HG03097 (cell line): ENCODE data around the gene BTBD1.

Experiments
- ATAC-seq: cut with Tn5 transposase; IDR thresholded peaks from one replicate; pipeline ENCODE4 v1.9.1; 2021; ENCODE audit not compliant: unreplicated experiment, low FRiP score

Gene BTBD1

DNA sequence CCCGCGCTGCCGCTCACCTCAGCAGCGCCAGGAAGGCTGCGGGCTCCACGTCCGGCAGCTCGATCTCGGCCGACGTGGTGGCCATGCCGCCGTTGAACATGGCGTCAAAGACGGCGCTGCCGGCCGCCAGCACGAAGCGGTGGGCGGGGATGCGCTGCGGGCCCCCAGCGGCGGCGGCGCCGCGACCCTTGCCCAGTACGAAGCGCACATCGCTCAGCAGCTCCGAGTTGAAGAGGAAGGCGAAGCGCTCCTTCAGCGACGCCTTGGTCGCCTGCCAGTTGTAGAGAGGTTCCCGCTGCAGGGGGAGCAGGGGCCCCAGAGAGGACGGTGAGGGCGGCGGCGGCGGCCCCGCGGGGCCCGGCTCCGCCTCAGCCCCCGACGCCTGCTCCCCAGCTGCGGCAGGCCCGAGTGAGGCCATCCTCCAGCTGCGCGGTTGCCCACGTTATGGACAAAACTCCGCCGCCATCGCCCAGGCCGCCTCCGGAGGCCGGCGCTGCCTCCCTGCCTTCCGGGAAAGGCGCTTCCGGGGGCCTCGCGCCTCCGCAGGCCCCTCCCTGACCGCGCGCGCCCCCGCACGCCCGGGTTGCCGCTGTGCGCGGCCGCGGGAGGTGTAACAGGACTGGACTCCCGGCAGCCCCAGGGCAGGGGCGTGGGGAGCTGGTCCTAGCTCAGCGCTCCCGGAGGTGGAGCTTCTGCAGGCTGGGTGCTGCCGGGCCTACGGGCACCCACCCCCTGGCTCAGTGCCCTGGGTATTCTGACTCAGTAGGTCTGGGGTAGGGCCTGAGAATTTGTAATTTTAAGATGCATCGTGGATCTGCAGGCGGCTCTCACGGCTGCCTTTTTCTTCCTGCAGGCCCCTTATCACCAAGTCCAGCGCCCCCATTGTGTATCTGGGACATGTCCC is at the start of gene BTBD1:
Gene BTBD1 (minus strand): TSS at position 519 of the 904 bp plus-strand sequence. CDS start 101 bp downstream, at position 418.
- ATAC-seq, result peak; percentile 83

DNA sequence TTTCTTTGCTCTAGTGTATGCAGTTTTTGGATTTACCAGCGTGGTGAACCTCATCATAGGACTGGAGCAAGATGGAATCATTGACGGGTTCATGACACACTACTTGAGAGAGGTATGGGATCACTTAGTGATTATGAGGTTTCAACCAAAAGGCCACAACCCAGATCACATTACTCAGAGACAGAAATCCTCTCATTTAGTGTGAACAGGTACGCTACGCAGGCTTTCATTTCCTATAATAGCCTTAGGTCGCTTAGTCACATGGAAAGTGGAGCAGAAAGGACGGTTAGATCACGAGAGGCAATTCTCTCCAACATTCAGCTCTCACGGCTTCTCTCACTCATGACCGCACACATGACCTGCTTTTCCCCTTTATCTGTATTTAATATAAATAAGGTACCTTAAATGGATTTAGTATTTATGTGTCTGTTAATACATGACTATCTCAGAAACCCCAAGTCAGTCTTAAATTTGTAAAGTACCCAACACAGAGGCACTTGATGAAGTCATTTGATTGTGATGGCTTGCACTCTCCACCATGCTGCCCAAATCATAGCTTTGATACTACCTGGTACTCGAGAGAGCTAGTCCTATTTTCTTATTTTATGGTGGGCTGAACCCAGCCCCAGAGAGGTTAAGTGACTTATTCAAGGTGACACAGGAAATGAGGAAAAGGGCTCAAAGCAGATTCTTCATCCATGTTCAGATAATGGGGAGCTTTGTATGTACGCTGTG is 48.9 kb upstream of the BTBD1 start:
- peak; percentile 62 for ATAC-seq

- no peak for ATAC-seq
Measured at GRCh38 chr15:83115410-83115809, 48.4 kb upstream of the BTBD1 start.

DNA sequence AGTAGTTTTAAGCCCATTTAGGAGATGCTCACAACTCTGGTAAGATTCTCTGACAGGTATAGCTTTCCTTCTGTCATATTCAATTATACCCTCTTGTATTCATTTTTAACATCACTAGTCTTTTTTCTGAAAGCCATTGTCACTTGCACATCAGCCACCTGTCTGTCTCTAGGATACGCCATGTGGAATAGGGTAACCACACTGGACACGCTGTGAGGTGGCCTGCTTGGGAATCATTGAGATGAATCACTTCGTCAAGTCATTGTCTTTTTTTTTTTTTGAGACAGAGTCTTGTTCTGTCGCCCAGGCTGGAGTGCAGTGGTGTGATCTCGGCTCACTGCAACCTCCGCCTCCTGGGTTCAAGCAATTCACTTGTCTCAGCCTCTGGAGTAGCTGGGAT is 47.8 kb upstream of the BTBD1 start:
- ATAC-seq, result no peak

GRCh38 chr15:83113881-83114674 is 47.0 kb upstream of the BTBD1 start:
- no peak for ATAC-seq

GRCh38 chr15:83112956-83113299 is 45.9 kb upstream of the BTBD1 start:
- ATAC-seq, result no peak

DNA sequence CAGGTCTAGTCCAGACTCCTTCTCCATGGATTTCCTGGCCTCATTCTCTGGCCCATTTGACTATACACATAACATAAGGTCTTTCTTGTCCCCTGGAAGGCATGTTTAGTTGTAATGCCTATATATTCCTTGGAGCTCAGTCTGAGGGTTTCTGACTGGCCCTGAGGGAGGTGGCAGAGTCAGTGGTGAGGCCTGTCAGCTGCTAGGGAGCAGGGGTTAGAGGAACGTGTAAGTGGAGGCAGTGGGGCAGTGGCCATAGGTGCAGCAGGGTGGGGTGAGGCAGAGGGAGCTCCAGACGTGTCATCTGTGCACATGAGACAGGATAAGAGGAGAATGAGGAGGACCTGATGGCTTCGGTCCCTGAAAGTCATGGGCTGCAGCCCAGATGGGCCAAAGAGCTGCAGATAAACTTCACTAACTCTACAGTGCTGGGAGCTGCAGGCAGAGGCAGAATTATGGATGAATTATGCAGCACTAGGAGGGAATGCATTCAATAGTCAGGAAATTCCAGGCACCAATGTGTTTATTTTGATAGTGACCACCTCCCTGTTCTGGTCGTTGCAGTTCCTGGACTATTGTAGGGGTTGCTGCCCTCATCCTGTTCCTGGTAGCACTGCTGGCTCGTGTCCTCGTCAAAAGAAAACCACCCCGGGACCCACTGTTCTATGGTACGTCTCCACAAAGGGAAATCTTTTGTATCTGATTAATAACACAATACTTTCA is 45.3 kb upstream of the BTBD1 start:
- no peak for ATAC-seq

DNA sequence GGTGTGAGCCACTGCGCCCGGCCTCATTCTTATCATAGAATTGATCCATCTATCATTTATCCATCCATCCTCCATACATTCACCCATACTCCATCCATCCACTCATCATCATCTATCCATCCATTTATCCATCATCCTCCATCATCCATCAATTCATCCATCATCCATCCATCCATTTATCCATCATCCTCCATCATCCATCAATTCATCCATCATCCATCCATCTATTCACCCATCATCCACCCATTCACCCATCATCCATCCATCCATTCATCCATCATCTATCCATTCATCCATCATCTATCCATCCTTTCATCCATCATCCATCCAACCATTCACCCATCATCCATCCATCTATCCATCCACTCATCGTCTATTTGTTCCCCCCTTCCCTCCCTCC is 44.1 kb upstream of the BTBD1 start:
- no peak for ATAC-seq

GRCh38 chr15:83110381-83110780 is 43.3 kb upstream of the BTBD1 start:
- ATAC-seq, result no peak

DNA sequence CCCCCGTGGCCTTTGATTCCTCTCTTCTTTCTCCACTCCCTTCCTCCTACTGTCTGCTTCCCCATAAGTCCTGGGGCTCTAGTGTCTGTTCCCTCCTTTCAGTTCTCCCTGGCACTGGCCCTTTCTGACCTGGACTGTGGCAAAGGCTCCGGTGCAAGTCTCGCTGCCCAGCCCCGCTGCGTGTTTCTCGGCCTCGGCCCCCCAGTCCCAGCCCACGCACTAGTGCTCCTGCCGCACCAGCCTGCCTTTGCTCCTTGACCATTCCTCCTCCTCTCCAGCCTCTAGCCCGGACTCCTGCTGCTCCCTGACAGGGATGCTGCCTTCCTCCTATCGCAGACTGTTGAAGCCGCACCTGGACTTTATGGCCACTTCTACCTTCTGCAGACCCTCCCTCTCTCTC is 42.5 kb upstream of the BTBD1 start:
- no peak for ATAC-seq

- ATAC-seq, result no peak
Measured at GRCh38 chr15:83108266-83109219, 41.5 kb upstream of the BTBD1 start.

DNA sequence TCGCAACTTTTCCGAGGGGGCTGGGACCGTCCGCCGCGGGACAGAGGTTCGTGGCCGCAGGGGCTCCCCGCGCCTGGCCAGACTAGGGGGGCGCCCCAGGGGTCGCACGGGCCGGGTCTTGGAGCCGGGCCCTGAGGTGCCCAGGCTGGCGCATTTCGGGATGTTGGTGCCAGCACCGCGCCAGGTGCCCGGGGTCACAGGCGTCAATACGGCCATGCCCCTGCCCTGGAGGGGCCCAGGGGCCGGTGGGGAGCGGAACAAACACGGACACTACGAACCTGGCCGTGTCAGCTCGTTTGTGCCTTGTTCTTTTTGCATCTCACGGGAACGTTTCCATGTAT is 40.8 kb upstream of the BTBD1 start:
- no peak for ATAC-seq

DNA sequence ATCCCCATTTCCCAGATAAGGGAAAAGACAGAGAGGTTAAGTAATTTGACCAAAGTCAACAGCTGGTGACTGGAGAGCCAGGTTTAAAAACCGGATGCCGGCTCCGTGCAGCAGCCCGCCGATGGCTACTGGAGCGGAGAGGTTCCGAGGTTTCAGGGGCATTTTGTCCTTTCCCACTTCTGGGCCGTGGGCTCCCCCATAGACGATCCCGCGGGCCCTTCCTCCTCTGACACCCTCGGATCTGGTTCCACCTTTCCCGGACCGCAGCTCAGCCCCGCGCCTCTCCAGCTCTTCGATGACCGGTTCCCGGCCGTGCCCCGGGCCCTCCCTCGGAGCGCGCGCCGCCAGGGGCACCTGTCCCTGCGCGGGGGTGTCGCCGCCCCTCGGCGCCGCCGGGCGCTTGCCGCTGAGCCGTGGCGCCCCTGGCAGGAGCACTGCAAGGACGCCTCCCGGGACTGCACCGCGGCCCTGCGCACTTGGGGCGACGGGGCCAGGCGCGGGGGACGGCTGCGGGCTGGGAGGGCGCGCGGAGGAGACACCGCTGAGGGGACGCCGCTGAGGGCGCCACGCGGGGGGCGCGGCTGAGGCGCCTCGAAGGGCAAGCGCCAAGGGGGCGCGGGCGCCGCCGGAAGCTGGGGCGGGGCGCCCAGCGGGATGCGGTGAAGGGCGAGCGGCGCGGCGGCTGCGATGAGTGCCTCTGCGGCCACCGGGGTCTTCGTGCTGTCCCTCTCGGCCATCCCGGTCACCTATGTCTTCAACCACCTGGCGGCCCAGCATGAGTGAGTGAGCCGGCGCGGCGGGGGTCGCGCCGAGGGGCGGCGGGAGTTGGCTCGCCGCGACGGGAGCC is 40.2 kb upstream of the BTBD1 start, which contains the start of gene TM6SF1:
Gene TM6SF1 (plus strand): TSS at position 652 of the 847 bp plus-strand sequence. CDS start 36 bp downstream, at position 688.
- peak; percentile 50 for ATAC-seq

DNA sequence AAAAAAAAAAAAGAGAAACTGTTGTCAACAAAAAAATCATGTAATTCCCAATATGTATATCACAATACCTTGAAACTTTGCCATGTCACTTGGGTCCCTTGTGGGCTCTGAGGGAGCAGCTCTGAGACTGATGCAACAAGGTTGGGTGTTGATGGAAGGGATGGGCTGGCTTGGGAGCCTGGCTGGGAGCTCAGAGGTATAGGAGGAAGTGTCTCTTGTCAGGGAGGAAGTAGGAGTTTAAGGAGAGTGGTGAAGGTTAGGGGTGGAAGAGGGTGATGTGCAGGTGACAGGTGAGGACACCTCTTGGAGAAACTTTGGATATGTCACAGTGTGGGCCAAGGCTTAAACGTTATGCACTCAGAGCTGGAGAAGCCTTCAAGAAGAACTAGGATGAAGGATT is 38.4 kb upstream of the BTBD1 start:
- ATAC-seq, result no peak

- no peak for ATAC-seq
Measured at GRCh38 chr15:83104141-83104540, 37.1 kb upstream of the BTBD1 start.

GRCh38 chr15:83102346-83102745 is 35.3 kb upstream of the BTBD1 start:
- ATAC-seq, result no peak

- ATAC-seq, result no peak
Measured at GRCh38 chr15:83100097-83100646, 33.1 kb upstream of the BTBD1 start.

DNA sequence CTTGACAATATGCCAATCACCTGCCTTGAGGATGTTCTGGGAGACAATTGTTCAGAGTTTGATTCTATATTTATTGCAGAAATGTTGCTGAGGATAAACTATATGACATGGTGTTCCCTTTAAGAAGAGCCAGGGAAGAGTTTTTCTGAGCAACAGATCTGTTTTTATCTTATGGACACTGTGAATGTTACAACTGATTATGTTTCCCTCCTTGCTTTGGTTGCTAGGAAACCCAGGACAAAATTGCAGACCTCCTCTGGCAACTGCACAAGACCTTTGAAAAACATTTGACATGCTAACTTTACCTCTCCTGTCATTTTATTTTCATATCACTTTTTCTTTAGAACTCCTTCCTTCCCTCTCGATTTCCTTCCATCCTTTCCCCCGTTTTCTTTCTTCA is 32.2 kb upstream of the BTBD1 start:
- no peak for ATAC-seq
